Activated naive CD4-positive, alpha-beta T cell treated with anti-CD3 and anti-CD28 coated beads, Interleukin-2, amount 50 U/mL, for 16 hours (primary cell): Measurements from ENCODE around the gene SCN8A.
"Not testable (repeated sequence)": the region's sequence is repeated elsewhere in the genome, so short reads cannot be mapped to it uniquely, and the experiment has no call there.

Experiments
- DNase-seq: peaks from one replicate; pipeline ENCODE4 v3.0.0-alpha.2; 2020

The SCN8A gene

GRCh38 chr12:51591016-51591901 lies at the start of gene SCN8A:
SCN8A (plus strand) TSS chr12:51591233; CDS start chr12:51662818, 71,585 bp downstream.
- DNase-seq: peak; percentile 68

GRCh38 chr12:51546097-51546496 lies 44.9 kb upstream of the SCN8A start:
- no peak for DNase-seq

GRCh38 chr12:51547606-51548005 lies 43.4 kb upstream of the SCN8A start:
- DNase-seq: no peak

GRCh38 chr12:51548241-51548640 lies 42.8 kb upstream of the SCN8A start:
- no peak for DNase-seq

GRCh38 chr12:51549637-51550036 lies 41.4 kb upstream of the SCN8A start:
- no peak for DNase-seq

- DNase-seq: not testable (repeated sequence)
Measured at GRCh38 chr12:51568271-51569032, 22.6 kb upstream of the SCN8A start.

GRCh38 chr12:51579321-51579850 lies 11.6 kb upstream of the SCN8A start:
- DNase-seq: no peak

- no peak for DNase-seq
Measured at GRCh38 chr12:51589060-51589459, 2.0 kb upstream of the SCN8A start.

- DNase-seq: no peak
Measured at GRCh38 chr12:51589557-51590176, 1.4 kb upstream of the SCN8A start.

GRCh38 chr12:51590347-51591015 lies 552 bp upstream of the SCN8A start:
- peak; percentile 82 for DNase-seq

- no peak for DNase-seq
Measured at GRCh38 chr12:51592034-51592705, 1.1 kb downstream of the SCN8A start.

- no peak for DNase-seq
Measured at GRCh38 chr12:51593021-51593420, 2.0 kb downstream of the SCN8A start.

- DNase-seq: peak; percentile 31
Measured at GRCh38 chr12:51593539-51593938, 2.5 kb downstream of the SCN8A start.

GRCh38 chr12:51598156-51598555 lies 7.1 kb downstream of the SCN8A start:
- DNase-seq: no peak

- no peak for DNase-seq
Measured at GRCh38 chr12:51600721-51601120, 9.7 kb downstream of the SCN8A start.

- DNase-seq: no peak
Measured at GRCh38 chr12:51601241-51601640, 10.2 kb downstream of the SCN8A start.

GRCh38 chr12:51605896-51606295 lies 14.9 kb downstream of the SCN8A start:
- DNase-seq: not testable (repeated sequence)

GRCh38 chr12:51607197-51607596 lies 16.2 kb downstream of the SCN8A start:
- not testable (repeated sequence) for DNase-seq

- DNase-seq: no peak
Measured at GRCh38 chr12:51620448-51620847, 29.4 kb downstream of the SCN8A start.

GRCh38 chr12:51621156-51621922 lies 30.3 kb downstream of the SCN8A start:
- DNase-seq: no peak

GRCh38 chr12:51622564-51622963 lies 31.5 kb downstream of the SCN8A start:
- DNase-seq: no peak
